Panc1 (cell line): ENCODE results near the gene IFT122.

Experiments
- POLR2AphosphoS5 ChIP-seq: IDR thresholded peaks from 2 replicates; pipeline ENCODE4 v1.6.1; 2012; ENCODE audit warnings: mild to moderate bottlenecking, low read depth, low read length, moderate library complexity
- SIN3A ChIP-seq: IDR thresholded peaks from 2 replicates; pipeline ENCODE4 v1.6.1; 2012; ENCODE audit warnings: low read depth, mild to moderate bottlenecking, low read length, moderate library complexity, borderline replicate concordance; ENCODE audit not compliant: insufficient read depth
- TF ChIP-seq, protein P1 (sequence below): fragments of 450-650 bp; IDR thresholded peaks from 2 replicates; pipeline ENCODE4 v1.5.1; 2017; ENCODE audit warnings: mild to moderate bottlenecking
- TF ChIP-seq, protein P2 (sequence below), 2 experiments: IDR thresholded peaks; 2 replicates each; pipeline ENCODE4 v1.6.1; 2011 to 2012; ENCODE audit warnings: low read depth in 2 of 2, control low read depth in 1 of 2, low read length in 1 of 2, mild to moderate bottlenecking in 1 of 2, moderate library complexity in 1 of 2; ENCODE audit not compliant: insufficient read depth in 1 of 2

DNA sequence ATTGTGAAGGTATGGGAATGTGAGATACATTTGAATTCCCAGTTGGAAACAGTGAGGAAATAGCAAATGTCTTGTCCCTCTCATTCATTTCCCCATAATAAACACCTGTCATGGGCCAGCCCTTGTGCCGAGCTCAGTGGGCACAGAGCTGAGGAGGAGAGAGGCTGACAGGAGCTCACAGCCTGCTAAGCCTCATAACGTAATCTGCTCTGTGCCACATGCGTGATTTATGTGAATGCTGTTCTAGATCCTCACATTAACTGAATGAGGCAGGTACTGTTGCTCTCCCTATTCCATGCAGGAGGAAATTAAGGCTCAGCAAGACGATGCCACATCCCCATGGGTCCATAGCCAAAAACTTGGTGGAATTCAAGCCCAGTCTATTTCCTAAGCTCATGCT, 53.2 kb downstream of the IFT122 start:
- TF ChIP-seq, protein P1, sequence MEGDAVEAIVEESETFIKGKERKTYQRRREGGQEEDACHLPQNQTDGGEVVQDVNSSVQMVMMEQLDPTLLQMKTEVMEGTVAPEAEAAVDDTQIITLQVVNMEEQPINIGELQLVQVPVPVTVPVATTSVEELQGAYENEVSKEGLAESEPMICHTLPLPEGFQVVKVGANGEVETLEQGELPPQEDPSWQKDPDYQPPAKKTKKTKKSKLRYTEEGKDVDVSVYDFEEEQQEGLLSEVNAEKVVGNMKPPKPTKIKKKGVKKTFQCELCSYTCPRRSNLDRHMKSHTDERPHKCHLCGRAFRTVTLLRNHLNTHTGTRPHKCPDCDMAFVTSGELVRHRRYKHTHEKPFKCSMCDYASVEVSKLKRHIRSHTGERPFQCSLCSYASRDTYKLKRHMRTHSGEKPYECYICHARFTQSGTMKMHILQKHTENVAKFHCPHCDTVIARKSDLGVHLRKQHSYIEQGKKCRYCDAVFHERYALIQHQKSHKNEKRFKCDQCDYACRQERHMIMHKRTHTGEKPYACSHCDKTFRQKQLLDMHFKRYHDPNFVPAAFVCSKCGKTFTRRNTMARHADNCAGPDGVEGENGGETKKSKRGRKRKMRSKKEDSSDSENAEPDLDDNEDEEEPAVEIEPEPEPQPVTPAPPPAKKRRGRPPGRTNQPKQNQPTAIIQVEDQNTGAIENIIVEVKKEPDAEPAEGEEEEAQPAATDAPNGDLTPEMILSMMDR: no peak
- TF ChIP-seq POLR2AphosphoS5 (no peak), SIN3A (no peak)
- TF ChIP-seq, protein P2, sequence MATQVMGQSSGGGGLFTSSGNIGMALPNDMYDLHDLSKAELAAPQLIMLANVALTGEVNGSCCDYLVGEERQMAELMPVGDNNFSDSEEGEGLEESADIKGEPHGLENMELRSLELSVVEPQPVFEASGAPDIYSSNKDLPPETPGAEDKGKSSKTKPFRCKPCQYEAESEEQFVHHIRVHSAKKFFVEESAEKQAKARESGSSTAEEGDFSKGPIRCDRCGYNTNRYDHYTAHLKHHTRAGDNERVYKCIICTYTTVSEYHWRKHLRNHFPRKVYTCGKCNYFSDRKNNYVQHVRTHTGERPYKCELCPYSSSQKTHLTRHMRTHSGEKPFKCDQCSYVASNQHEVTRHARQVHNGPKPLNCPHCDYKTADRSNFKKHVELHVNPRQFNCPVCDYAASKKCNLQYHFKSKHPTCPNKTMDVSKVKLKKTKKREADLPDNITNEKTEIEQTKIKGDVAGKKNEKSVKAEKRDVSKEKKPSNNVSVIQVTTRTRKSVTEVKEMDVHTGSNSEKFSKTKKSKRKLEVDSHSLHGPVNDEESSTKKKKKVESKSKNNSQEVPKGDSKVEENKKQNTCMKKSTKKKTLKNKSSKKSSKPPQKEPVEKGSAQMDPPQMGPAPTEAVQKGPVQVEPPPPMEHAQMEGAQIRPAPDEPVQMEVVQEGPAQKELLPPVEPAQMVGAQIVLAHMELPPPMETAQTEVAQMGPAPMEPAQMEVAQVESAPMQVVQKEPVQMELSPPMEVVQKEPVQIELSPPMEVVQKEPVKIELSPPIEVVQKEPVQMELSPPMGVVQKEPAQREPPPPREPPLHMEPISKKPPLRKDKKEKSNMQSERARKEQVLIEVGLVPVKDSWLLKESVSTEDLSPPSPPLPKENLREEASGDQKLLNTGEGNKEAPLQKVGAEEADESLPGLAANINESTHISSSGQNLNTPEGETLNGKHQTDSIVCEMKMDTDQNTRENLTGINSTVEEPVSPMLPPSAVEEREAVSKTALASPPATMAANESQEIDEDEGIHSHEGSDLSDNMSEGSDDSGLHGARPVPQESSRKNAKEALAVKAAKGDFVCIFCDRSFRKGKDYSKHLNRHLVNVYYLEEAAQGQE (IDR thresholded peaks at IDR 0.05; ENCODE audit: insufficient read depth in 1 of 2, low read depth in 2 of 2, low read length in 1 of 2): no peak
